22Rv1 (cell line): ENCODE results near the gene ZNF575.

Source experiments
- H3K27ac ChIP-seq: fragments of 450-650 bp; 2 replicates; pipeline ENCODE4 v1.5.1; 2017
- ZFX ChIP-seq: fragments of 450-650 bp; IDR thresholded peaks from 2 replicates; pipeline ENCODE4 v1.6.1; 2017; ENCODE audit warnings: antibody characterized with exemption, borderline replicate concordance
- TF ChIP-seq, protein P1 (sequence below): fragments of 450-650 bp; IDR thresholded peaks from 2 replicates; pipeline ENCODE4 v1.5.1; 2017; ENCODE audit warnings: mild to moderate bottlenecking

Gene ZNF575

GRCh38 chr19:43490759-43491158 lies 42.2 kb upstream of the ZNF575 start:
- no peak overlapping the region for H3K27ac ChIP-seq
- TF ChIP-seq, protein P1, sequence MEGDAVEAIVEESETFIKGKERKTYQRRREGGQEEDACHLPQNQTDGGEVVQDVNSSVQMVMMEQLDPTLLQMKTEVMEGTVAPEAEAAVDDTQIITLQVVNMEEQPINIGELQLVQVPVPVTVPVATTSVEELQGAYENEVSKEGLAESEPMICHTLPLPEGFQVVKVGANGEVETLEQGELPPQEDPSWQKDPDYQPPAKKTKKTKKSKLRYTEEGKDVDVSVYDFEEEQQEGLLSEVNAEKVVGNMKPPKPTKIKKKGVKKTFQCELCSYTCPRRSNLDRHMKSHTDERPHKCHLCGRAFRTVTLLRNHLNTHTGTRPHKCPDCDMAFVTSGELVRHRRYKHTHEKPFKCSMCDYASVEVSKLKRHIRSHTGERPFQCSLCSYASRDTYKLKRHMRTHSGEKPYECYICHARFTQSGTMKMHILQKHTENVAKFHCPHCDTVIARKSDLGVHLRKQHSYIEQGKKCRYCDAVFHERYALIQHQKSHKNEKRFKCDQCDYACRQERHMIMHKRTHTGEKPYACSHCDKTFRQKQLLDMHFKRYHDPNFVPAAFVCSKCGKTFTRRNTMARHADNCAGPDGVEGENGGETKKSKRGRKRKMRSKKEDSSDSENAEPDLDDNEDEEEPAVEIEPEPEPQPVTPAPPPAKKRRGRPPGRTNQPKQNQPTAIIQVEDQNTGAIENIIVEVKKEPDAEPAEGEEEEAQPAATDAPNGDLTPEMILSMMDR: no peak
- no peak for TF ChIP-seq ZFX

- TF ChIP-seq, protein P1: no peak
- TF ChIP-seq ZFX: no peak
- H3K27ac ChIP-seq: no peak overlapping the region
Observed at GRCh38 chr19:43495082-43495481, 37.9 kb upstream of the ZNF575 start.

DNA sequence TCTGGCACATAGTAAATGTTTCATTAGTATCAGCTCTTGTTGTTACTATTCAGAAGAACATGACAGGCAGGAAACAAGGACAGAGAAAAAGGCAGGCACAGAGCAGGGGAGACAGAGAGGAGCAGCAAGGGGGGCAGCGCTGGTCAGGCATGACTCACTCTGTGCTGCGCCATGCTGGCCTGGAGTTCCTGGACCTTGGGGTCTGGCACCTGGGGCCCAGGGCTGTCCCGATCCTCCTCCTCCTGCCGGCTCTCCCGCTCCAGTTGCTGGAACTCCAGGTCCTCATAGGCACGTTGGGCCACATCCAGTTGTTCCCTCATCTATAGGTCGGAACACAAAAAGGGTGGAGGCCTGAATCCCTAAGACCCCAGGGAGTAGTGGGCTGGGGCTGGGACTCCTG lies 36.0 kb upstream of the ZNF575 start:
- no peak overlapping the region for H3K27ac ChIP-seq
- no peak for TF ChIP-seq ZFX
- TF ChIP-seq, protein P1: no peak

- no peak overlapping the region for H3K27ac ChIP-seq
- no peak for TF ChIP-seq ZFX
- TF ChIP-seq, protein P1: no peak
Observed at GRCh38 chr19:43498233-43498842, 34.6 kb upstream of the ZNF575 start.

- no peak overlapping the region for H3K27ac ChIP-seq
- TF ChIP-seq, protein P1: no peak
- no peak for TF ChIP-seq ZFX
Observed at GRCh38 chr19:43499042-43499441, 33.9 kb upstream of the ZNF575 start.

- TF ChIP-seq, protein P1: no peak
- TF ChIP-seq ZFX: no peak
- H3K27ac ChIP-seq: no peak overlapping the region
Observed at GRCh38 chr19:43501661-43502418, 31.1 kb upstream of the ZNF575 start.

DNA sequence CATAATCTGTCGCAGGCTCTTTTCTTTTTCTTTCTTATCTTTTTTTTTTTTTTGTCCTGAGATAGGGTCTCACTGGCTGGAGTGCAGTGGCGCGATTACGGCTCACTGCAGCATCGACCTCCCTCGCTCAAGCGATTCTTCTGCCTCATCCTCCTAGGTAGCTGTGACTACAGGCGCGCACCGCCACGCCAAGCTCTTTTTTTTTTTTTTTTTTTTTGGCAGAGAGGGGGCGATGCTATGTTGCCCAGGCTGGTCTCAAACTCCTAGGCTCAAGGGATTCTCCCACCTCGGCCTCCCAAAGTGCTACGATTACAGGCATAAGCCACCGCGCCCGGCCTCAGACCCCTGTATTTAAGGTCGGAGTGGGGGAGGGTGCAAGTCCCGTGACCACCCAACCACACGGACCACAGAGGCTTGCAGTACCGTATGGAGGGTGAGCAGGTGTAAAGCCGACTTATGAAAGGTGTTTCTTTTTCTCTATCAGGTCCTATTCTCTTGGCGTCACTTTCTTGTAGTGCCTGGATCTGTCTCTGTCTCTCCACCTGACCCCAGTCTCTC lies 30.5 kb upstream of the ZNF575 start:
- no peak overlapping the region for H3K27ac ChIP-seq
- TF ChIP-seq, protein P1: no peak
- TF ChIP-seq ZFX: no peak
